Measurements from ENCODE around the gene CCDC38. TPM values are rescaled to one million over a fixed set of nuclear protein-coding genes. Genes with fewer than 3 reads are reported as not detected.

Gene CCDC38
- total and polyA plus RNA-seq, 10 of the 15 experiments (the other 5 are each of a cell fraction or from before 2014, with no cell fraction given): 0.04 to 0.05 TPM; not detected in 8

DNA sequence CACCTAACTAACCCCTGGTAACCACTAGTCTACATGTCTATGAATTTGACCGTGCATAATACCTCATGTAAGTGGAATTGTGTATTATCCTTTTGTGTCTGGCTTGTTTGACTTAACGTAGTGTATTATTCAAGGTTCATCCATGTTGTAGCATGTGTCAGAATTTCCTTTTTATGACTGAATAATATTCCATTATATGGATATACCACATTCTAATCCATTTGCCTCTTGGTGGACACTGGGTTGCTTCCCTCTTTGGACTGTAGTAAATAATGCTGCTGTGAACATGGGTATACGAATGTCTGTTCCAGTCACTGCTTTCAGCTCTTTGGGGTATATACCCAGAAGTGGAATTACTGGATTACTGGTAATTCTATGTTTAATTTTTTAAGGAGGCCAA lies 80.4 kb downstream of the CCDC38 start:
- DNase-seq (ENCODE audit: low read depth, low spot score) (no peak), FAIRE-seq (no peak), ATAC-seq (no peak)
- H2AFZ ChIP-seq (ENCODE audit: control insufficient read depth, low read depth, low read length): no peak overlapping the region
- H3K36me3 ChIP-seq (ENCODE audit: control insufficient read depth in 2 of 2, insufficient read depth in 2 of 2, low read length in 1 of 2): peaks cover 0 to 29% of the 10 kb centered on the region in 2 experiments; a peak in 2 of 4 replicates
- no peaks in the 10 kb centered on the region for H4K20me1 ChIP-seq (ENCODE audit: control insufficient read depth, insufficient read depth)
- TF ChIP-seq HDAC2 (IDR thresholded peaks at IDR 0.05) (no peak), ESRRA (IDR thresholded peaks at IDR 0.05; ENCODE audit: low read length) (no peak), SMAD5 (IDR thresholded peaks at IDR 0.05; ENCODE audit: low read depth) (no peak), BCL3 (IDR thresholded peaks at IDR 0.05; ENCODE audit: borderline replicate concordance, insufficient read depth, low read depth, low read length, poor library complexity, severe bottlenecking) (no peak), CHD2 (IDR thresholded peaks at IDR 0.05; ENCODE audit: borderline replicate concordance, low read depth, low read length) (no peak), NR2C2 (IDR thresholded peaks at IDR 0.05; ENCODE audit: borderline replicate concordance, control insufficient read depth, insufficient read length, low read depth) (no peak), SUPT20H (IDR thresholded peaks at IDR 0.05; ENCODE audit: borderline replicate concordance, control insufficient read depth, low read depth, low read length) (no peak), IRF4 (IDR thresholded peaks at IDR 0.05; ENCODE audit: low read depth, low read length) (no peak), REST (IDR thresholded peaks at IDR 0.05; ENCODE audit: low read depth, low read length) (no peak), SUZ12 (IDR thresholded peaks at IDR 0.05; ENCODE audit: unreplicated experiment) (no peak), RB1 (IDR thresholded peaks at IDR 0.05; ENCODE audit: borderline replicate concordance) (no peak), RCOR1 (conservative IDR thresholded peaks at IDR 0.05; ENCODE audit: low read depth, low read length) (no peak), SREBF1 (IDR thresholded peaks at IDR 0.05; ENCODE audit: low read length) (no peak), POLR2AphosphoS2 (IDR thresholded peaks at IDR 0.05; ENCODE audit: low read depth, low read length) (no peak)
- ChIA-PET RAD21 (ENCODE audit: unreplicated experiment) (no interaction called here), CTCF (interaction anchor here (1.3 kb wide), 1 partner anchor 654 kb away, joined by 3 read pairs; no protein-coding TSS in a partner anchor), POLR2A (no interaction called here), SMC1A (ENCODE audit: uncharacterized antibody, unreplicated experiment) (no interaction called here)
- H3K9ac ChIP-seq (ENCODE audit: control insufficient read depth, insufficient read depth, low read length): no peak overlapping the region
- H3K4me1 ChIP-seq (ENCODE audit: control insufficient read depth, insufficient read depth, low read length): no peaks in the 10 kb centered on the region
- H3K9me3 ChIP-seq (replicated peaks; ENCODE audit: control insufficient read depth, insufficient read depth, low read length): peaks cover 6% of the 10 kb centered on the region; the same call in 2 of the 3 replicates
- 100% methylated on average over 3 of the region's 3 CpGs for WGBS (ENCODE audit: insufficient coverage, insufficient replicate concordance, low lambda C conversion rate, missing lambda C conversion rate)
- BruUV-seq (replicated peaks): no TSS peak
- H3K79me2 ChIP-seq (ENCODE audit: control insufficient read depth, insufficient read depth, low read length): peaks cover 50% of the 10 kb centered on the region
- no peak overlapping the region for H3K27ac ChIP-seq (ENCODE audit: control insufficient read depth, insufficient read depth)
- in situ Hi-C loops (cut with MboI) (no loop called here), intact Hi-C loops (cut with micrococcal nuclease; ENCODE audit: unreplicated experiment) (no loop called here)
- H3K27me3 ChIP-seq (replicated peaks in 1 of 2; ENCODE audit: control insufficient read depth in 2 of 2, insufficient read depth in 2 of 2, low read length in 1 of 2): no peaks in the 10 kb centered on the region; a peak in 2 of 4 replicates
- no peak overlapping the region for H3K4me2 ChIP-seq (ENCODE audit: control insufficient read depth, insufficient read depth)
- H3K4me3 ChIP-seq: no peak overlapping the region

Measured in GM12878 (cell line).